Tibial nerve (tissue), 4 donors: ENCODE results near the gene SWAP70. TPM values are rescaled to one million over a fixed set of nuclear protein-coding genes. Genes with fewer than 3 reads are reported as not detected.

Experiments used
- DNase-seq, 2 donors: peaks; one replicate each; pipeline ENCODE4 v3.0.0-alpha.2; 2019; ENCODE audit warnings: low spot score in 2 of 2
- H3K27ac ChIP-seq, 4 donors: fragments of 200-600 bp; sonication (generic) in 3 of 4; one replicate each; pipeline ENCODE4 v1.5.1; 2017 to 2019; ENCODE audit warnings: mild to moderate bottlenecking in 1 of 4
- H3K27me3 ChIP-seq, 2 donors: fragments of 200-600 bp; sonication (generic) in 1 of 2; one replicate each; pipeline versions ENCODE4 v1.5.1 to v1.6.0; 2017 to 2019
- H3K36me3 ChIP-seq, 3 donors: fragments of 200-600 bp; sonication (generic); one replicate each; pipeline ENCODE4 v1.5.1; 2018 to 2019
- H3K4me1 ChIP-seq, 4 donors: fragments of 200-600 bp; sonication (generic) in 3 of 4; one replicate each; pipeline ENCODE4 v1.5.1; 2017 to 2019
- H3K4me3 ChIP-seq, 4 donors: fragments of 200-600 bp; sonication (generic) in 3 of 4; one replicate each; pipeline ENCODE4 v1.5.1; 2017 to 2019; ENCODE audit warnings: mild to moderate bottlenecking in 1 of 4, moderate library complexity in 1 of 4
- H3K9me3 ChIP-seq, 4 donors: fragments of 200-600 bp; sonication (generic) in 3 of 4; one replicate each; pipeline ENCODE4 v1.5.1; 2017 to 2019
- EP300 ChIP-seq, 2 donors: sonication (generic); formaldehyde crosslinking; IDR thresholded peaks; one replicate each; pipeline ENCODE4 v1.6.1; 2017; ENCODE audit warnings: antibody characterized with exemption in 2 of 2, mild to moderate bottlenecking in 1 of 2
- POLR2A ChIP-seq, 2 donors: fragments of 450-650 bp; IDR thresholded peaks; one replicate each; pipeline ENCODE4 v1.6.1; 2017; ENCODE audit warnings: antibody characterized with exemption in 2 of 2, mild to moderate bottlenecking in 2 of 2, moderate library complexity in 2 of 2
- WGBS, 2 donors: methylation state at CpG; one replicate each; pipeline ENCODE4 v1.1.5; 2018; 5-methylcytosine and 5-hydroxymethylcytosine counted together
- total RNA-seq, 4 donors: library from RNA; depleted of rRNA; stranded (reverse); fragments of >200 nt; gene quantifications; one replicate each; pipeline ENCODE4 v1.1.0, GENCODE V29; 2016
- TF ChIP-seq, protein P1 (sequence below), 5 experiments: fragments of 200-600 bp in 3 of 5; fragments of 450-650 bp in 2 of 5; sonication (generic) in 3 of 5; IDR thresholded peaks; one replicate each; pipeline ENCODE4 v1.5.1; 2016 to 2019; ENCODE audit warnings: antibody characterized with exemption in 5 of 5, mild to moderate bottlenecking in 3 of 5, moderate library complexity in 2 of 5

Gene SWAP70
- total RNA-seq, 4 donors from 2014 or later: 51.0 to 79.1 (median 66.9) TPM

DNA sequence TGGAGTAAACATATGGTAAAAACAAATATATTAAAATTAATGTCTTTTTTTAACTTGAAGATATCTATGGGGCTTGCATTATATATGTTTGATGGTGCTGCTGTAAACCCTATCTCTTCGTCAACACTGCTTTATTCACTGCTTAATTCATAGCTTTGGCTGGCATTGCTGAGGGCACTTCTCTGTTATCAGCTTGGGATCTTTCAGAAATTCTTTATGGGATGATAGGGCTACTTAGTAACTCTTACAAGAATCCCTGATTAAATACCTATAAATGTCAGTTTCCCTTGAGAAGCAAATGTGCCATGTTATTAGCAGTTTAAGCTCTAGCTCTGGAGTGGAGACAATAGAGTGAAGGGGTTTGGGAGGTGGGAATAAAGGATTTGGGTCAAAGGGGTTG lies 112.3 kb downstream of the SWAP70 start:
- H3K9me3 ChIP-seq: no peaks in the 10 kb centered on the region
- TF ChIP-seq, protein P1, sequence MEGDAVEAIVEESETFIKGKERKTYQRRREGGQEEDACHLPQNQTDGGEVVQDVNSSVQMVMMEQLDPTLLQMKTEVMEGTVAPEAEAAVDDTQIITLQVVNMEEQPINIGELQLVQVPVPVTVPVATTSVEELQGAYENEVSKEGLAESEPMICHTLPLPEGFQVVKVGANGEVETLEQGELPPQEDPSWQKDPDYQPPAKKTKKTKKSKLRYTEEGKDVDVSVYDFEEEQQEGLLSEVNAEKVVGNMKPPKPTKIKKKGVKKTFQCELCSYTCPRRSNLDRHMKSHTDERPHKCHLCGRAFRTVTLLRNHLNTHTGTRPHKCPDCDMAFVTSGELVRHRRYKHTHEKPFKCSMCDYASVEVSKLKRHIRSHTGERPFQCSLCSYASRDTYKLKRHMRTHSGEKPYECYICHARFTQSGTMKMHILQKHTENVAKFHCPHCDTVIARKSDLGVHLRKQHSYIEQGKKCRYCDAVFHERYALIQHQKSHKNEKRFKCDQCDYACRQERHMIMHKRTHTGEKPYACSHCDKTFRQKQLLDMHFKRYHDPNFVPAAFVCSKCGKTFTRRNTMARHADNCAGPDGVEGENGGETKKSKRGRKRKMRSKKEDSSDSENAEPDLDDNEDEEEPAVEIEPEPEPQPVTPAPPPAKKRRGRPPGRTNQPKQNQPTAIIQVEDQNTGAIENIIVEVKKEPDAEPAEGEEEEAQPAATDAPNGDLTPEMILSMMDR (IDR thresholded peaks at IDR 0.05): no peak
- no peak for TF ChIP-seq POLR2A (IDR thresholded peaks at IDR 0.05)
- TF ChIP-seq EP300 (IDR thresholded peaks at IDR 0.05): no peak
- no peak for DNase-seq
- 89 to 98% methylated on average over 1 of the region's 1 CpG for WGBS, 2 donors
- H3K27ac ChIP-seq: no peak overlapping the region
- H3K4me1 ChIP-seq: peaks cover 0 to 18% (median 4%) of the 10 kb centered on the region in 4 donors
- H3K36me3 ChIP-seq: peaks cover 0 to 38% (median 0%) of the 10 kb centered on the region in 3 donors
- H3K4me3 ChIP-seq: no peak overlapping the region
- H3K27me3 ChIP-seq: no peaks in the 10 kb centered on the region

DNA sequence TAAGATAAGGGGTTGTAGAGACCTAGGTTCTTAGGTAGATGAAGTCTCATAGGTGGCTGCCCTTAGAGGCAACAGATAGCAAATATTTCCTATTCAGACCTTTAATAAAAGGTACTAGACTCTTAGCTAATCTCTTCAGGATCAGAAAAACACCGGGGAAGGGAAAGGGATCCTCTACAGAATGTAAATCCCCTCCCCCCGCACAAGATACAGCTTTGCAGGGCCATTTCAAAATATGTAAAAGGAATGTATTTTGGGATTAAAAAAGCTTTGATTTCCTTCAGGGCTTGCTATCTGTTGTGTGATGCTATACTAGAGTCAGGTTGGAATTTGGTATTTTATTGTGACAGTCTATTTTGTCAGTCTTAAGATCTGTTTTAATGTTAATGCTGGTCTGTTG lies 113.2 kb downstream of the SWAP70 start:
- Histone ChIP-seq H3K27ac (no peak overlapping the region), H3K4me1 (peaks cover 0 to 14% (median 4%) of the 10 kb centered on the region in 4 donors), H3K27me3 (no peaks in the 10 kb centered on the region), H3K4me3 (no peak overlapping the region), H3K36me3 (peaks cover 0 to 47% (median 2%) of the 10 kb centered on the region in 3 donors), H3K9me3 (no peaks in the 10 kb centered on the region)
- no peak for DNase-seq
- TF ChIP-seq EP300 (IDR thresholded peaks at IDR 0.05): no peak
- no peak for TF ChIP-seq POLR2A (IDR thresholded peaks at IDR 0.05)
- TF ChIP-seq, protein P1 (IDR thresholded peaks at IDR 0.05): no peak
- 79 to 87% methylated on average over 2 of the region's 2 CpGs for whole genome bisulfite sequencing, 2 donors

DNA sequence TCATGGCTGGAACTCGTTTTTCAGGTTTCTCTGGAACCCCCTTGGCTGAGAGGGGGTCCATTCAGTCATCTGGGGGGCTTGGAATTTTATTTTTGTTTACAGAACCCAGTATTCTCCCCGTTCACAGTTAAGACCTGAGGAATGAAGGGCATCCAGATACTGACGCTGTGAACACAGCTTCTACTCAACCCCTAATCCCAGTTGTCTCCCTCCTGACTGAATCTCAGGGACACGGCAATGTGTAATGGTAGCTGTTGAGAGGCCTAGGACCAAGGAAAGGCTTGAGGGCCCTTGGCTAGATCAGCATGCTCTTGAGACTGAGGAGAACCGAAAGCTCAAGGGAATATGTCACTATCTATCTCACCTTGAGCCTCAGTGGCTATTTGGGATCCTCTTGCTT lies 113.6 kb downstream of the SWAP70 start:
- Histone ChIP-seq H3K4me3 (no peak overlapping the region), H3K9me3 (no peaks in the 10 kb centered on the region), H3K36me3 (peaks cover 0 to 50% (median 2%) of the 10 kb centered on the region in 3 donors), H3K27me3 (no peaks in the 10 kb centered on the region), H3K27ac (no peak overlapping the region), H3K4me1 (peaks cover 0 to 14% (median 4%) of the 10 kb centered on the region in 4 donors)
- DNase-seq: no peak
- WGBS, 2 donors: 82 to 87% methylated on average over 5 of the region's 5 CpGs
- TF ChIP-seq POLR2A (IDR thresholded peaks at IDR 0.05): no peak
- no peak for TF ChIP-seq EP300 (IDR thresholded peaks at IDR 0.05)
- TF ChIP-seq, protein P1 (IDR thresholded peaks at IDR 0.05): no peak

DNA sequence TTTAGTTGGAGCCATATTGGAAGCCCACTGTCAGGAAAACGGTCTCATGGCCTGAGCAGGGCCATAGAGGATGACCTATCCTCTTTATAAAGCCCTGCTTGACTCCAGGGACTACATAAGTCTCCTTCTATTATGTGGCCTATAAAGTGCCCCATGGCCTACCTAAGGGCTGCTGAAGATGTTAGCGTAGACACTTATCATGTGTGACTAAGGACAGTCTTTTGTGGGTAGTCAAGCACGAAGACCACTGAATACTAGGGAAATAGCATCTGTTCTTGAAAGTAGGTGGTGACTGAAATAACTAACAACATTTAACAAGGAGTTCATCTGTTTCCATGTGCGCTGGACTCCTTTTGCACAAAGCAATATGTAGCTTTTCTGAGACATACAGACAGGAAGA lies 117.1 kb downstream of the SWAP70 start:
- 82 to 89% methylated on average over 4 of the region's 4 CpGs for WGBS, 2 donors
- H3K36me3 ChIP-seq: peaks cover 0 to 83% (median 2%) of the 10 kb centered on the region in 3 donors

DNA sequence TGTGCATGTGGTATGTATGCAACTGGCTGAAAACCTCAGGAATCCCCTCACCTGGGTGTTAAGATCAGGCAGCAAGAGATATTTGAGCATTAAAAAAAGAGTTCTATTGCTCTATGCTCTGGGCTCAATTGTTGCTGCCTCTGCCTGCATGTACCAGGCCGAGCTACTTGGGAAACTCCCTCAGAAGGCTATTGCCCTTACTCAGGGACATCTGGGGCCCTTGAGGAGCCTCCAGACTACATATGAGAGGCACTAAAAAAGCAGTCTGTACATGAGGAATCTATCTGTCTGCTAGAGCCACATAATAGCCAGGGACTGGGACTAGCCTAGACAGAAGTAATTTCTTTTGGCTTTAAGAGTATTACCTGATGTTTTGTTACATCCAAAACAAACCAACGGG lies 120.1 kb downstream of the SWAP70 start:
- WGBS, 2 donors: 74 to 77% methylated on average over 2 of the region's 2 CpGs
- TF ChIP-seq, protein P1 (IDR thresholded peaks at IDR 0.05): no peak
- TF ChIP-seq POLR2A (IDR thresholded peaks at IDR 0.05) (no peak), EP300 (IDR thresholded peaks at IDR 0.05) (no peak)
- no peak for DNase-seq
- no peaks in the 10 kb centered on the region for H3K27me3 ChIP-seq
- no peak overlapping the region for H3K27ac ChIP-seq
- H3K4me1 ChIP-seq: peaks cover 0 to 11% (median 2%) of the 10 kb centered on the region in 4 donors
- H3K9me3 ChIP-seq: no peaks in the 10 kb centered on the region
- no peak overlapping the region for H3K4me3 ChIP-seq
- H3K36me3 ChIP-seq: peaks cover 0 to 94% (median 2%) of the 10 kb centered on the region in 3 donors

More for the DNA sequence above, 117.1 kb downstream of the SWAP70 start:
- Histone ChIP-seq H3K4me1 (no peaks in the 10 kb centered on the region), H3K27ac (no peak overlapping the region), H3K27me3 (no peaks in the 10 kb centered on the region), H3K9me3 (no peaks in the 10 kb centered on the region), H3K4me3 (no peak overlapping the region)
- no peak for DNase-seq
- TF ChIP-seq, protein P1 (IDR thresholded peaks at IDR 0.05): no peak
- TF ChIP-seq POLR2A (IDR thresholded peaks at IDR 0.05) (no peak), EP300 (IDR thresholded peaks at IDR 0.05) (no peak)
